ENCODE data around the gene P2RY14. TPM values are rescaled to one million over a fixed set of nuclear protein-coding genes. Genes with fewer than 3 reads are reported as not detected.

P2RY14 gene
- total RNA-seq, 4 donors from 2014 or later, result 3.0 to 14.2 (median 12.4) TPM

GRCh38 chr3:151315136-151315535, 36.8 kb upstream of the P2RY14 start:
- Histone ChIP-seq H3K4me3 (no peak overlapping the region), H3K27ac (replicated peaks in 1 of 4) (no peak overlapping the region), H3K27me3 (no peaks in the 10 kb centered on the region), H3K36me3 (no peaks in the 10 kb centered on the region), H3K4me1 (no peaks in the 10 kb centered on the region), H3K9me3 (no peaks in the 10 kb centered on the region)
- intact Hi-C loops (cut with DNase I), result no loop called here
- no peak for DNase-seq (ENCODE audit: extremely low spot score)
- TF ChIP-seq EP300 (IDR thresholded peaks at IDR 0.05) (no peak), CTCF (IDR thresholded peaks at IDR 0.05) (no peak), POLR2A (IDR thresholded peaks at IDR 0.05; ENCODE audit: low read depth) (no peak), POLR2AphosphoS5 (IDR thresholded peaks at IDR 0.05) (no peak)
- WGBS, result 94% methylated on average over 2 of the region's 2 CpGs

DNA sequence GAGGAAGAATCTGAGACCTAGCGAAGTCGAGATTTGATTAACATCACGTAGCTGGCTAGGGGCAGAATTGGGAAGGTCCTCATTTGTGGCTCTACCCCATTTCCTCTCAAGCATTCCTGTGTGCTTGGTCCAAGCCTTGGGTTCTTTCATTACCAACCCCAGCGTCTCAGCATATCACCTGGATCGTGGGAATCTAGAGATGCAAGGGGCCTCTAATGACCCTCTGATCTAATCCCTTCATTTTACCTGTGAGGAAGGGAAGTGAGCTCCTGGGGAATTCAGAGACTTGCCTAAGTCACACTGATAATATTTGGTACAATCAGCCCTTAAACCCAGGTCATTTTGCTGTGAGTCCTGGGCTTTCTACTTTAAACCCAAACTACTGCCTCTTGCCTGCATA, 36.3 kb upstream of the P2RY14 start:
- H3K4me3 ChIP-seq, result no peak overlapping the region
- H3K36me3 ChIP-seq, result no peaks in the 10 kb centered on the region
- H3K4me1 ChIP-seq, result no peaks in the 10 kb centered on the region
- no peak for DNase-seq (ENCODE audit: extremely low spot score)
- intact Hi-C loops (cut with DNase I), result no loop called here
- H3K9me3 ChIP-seq, result no peaks in the 10 kb centered on the region
- WGBS, result 94% methylated on average over 5 of the region's 5 CpGs
- H3K27ac ChIP-seq (replicated peaks in 1 of 4), result no peak overlapping the region
- no peaks in the 10 kb centered on the region for H3K27me3 ChIP-seq
- no peak for TF ChIP-seq CTCF (IDR thresholded peaks at IDR 0.05)
- TF ChIP-seq POLR2A (IDR thresholded peaks at IDR 0.05; ENCODE audit: low read depth), result no peak
- TF ChIP-seq EP300 (IDR thresholded peaks at IDR 0.05), result no peak
- no peak for TF ChIP-seq POLR2AphosphoS5 (IDR thresholded peaks at IDR 0.05)

GRCh38 chr3:151314137-151314536, 35.8 kb upstream of the P2RY14 start:
- H3K9me3 ChIP-seq, result no peaks in the 10 kb centered on the region
- H3K4me3 ChIP-seq, result no peak overlapping the region
- H3K27ac ChIP-seq (replicated peaks in 1 of 4), result no peak overlapping the region
- H3K36me3 ChIP-seq, result no peaks in the 10 kb centered on the region
- intact Hi-C loops (cut with DNase I), result no loop called here
- DNase-seq (ENCODE audit: extremely low spot score), result peak; percentile 47
- 93% methylated on average over 2 of the region's 2 CpGs for WGBS
- TF ChIP-seq EP300 (IDR thresholded peaks at IDR 0.05) (no peak), CTCF (IDR thresholded peaks at IDR 0.05) (no peak), POLR2AphosphoS5 (IDR thresholded peaks at IDR 0.05) (no peak), POLR2A (IDR thresholded peaks at IDR 0.05; ENCODE audit: low read depth) (no peak)
- no peaks in the 10 kb centered on the region for H3K27me3 ChIP-seq
- no peaks in the 10 kb centered on the region for H3K4me1 ChIP-seq

DNA sequence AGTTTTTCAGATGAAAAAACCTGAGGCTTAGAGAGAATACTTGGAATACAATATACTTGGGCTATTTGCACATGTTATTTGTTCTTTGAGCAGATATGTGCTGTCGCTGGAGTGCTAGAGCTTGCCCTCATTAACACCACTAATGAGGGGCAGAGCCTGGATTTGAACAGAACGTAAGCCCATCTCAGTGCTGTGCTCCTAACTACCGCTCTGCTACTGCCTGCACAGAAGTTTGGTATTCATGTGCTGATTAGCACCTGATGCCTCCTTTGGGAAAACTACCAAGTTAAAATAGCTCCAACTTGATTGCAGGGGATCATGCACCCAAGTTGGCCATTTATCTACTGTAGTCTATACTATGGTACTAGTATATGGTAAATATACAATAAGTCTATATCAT, 34.6 kb upstream of the P2RY14 start:
- Histone ChIP-seq H3K4me1 (no peaks in the 10 kb centered on the region), H3K27me3 (no peaks in the 10 kb centered on the region), H3K9me3 (no peaks in the 10 kb centered on the region), H3K36me3 (no peaks in the 10 kb centered on the region), H3K27ac (replicated peaks in 1 of 4) (no peak overlapping the region), H3K4me3 (no peak overlapping the region)
- no peak for TF ChIP-seq CTCF (IDR thresholded peaks at IDR 0.05)
- TF ChIP-seq POLR2AphosphoS5 (IDR thresholded peaks at IDR 0.05), result no peak
- no peak for TF ChIP-seq POLR2A (IDR thresholded peaks at IDR 0.05; ENCODE audit: low read depth)
- no peak for TF ChIP-seq EP300 (IDR thresholded peaks at IDR 0.05)
- DNase-seq (ENCODE audit: extremely low spot score), result peak; percentile 10
- intact Hi-C loops (cut with DNase I), result no loop called here
- WGBS, result 98% methylated on average over 3 of the region's 3 CpGs

- H3K4me1 ChIP-seq, result peaks cover 0 to 10% (median 0%) of the 10 kb centered on the region in 4 donors
- no peak overlapping the region for H3K4me3 ChIP-seq
- no peak for TF ChIP-seq POLR2AphosphoS5 (IDR thresholded peaks at IDR 0.05)
- TF ChIP-seq EP300 (IDR thresholded peaks at IDR 0.05), result no peak
- no peak for TF ChIP-seq POLR2A (IDR thresholded peaks at IDR 0.05; ENCODE audit: low read depth)
- no peak for TF ChIP-seq CTCF (IDR thresholded peaks at IDR 0.05)
- peak; percentile 53 for DNase-seq (ENCODE audit: extremely low spot score)
- H3K9me3 ChIP-seq, result no peaks in the 10 kb centered on the region
- H3K36me3 ChIP-seq, result no peaks in the 10 kb centered on the region
- WGBS, result 94% methylated on average over 2 of the region's 2 CpGs
- intact Hi-C loops (cut with DNase I), result no loop called here
- no peaks in the 10 kb centered on the region for H3K27me3 ChIP-seq
- no peak overlapping the region for H3K27ac ChIP-seq (replicated peaks in 1 of 4)
Observed at GRCh38 chr3:151309566-151309965, 31.2 kb upstream of the P2RY14 start.

All from esophagus muscularis mucosa (tissue), 4 donors.